GM21717 (cell line): ENCODE results near the gene MEIOC.
"Not testable (repeated sequence)": the region's sequence is repeated elsewhere in the genome, so short reads cannot be mapped to it uniquely, and the experiment has no call there.

ENCODE experiments used
- ATAC-seq: cut with Tn5 transposase; IDR thresholded peaks from one replicate; pipeline ENCODE4 v1.9.1; 2021; ENCODE audit warnings: mild to moderate bottlenecking, moderate library complexity; ENCODE audit not compliant: unreplicated experiment

Gene MEIOC

GRCh38 chr17:44655983-44656710 is at the start of gene MEIOC:
Gene MEIOC (plus strand): TSS chr17:44656468. CDS start chr17:44656614, 146 bp downstream.
- ATAC-seq: no peak

- no peak for ATAC-seq
Observed at GRCh38 chr17:44606658-44607057, 49.6 kb upstream of the MEIOC start.

GRCh38 chr17:44607836-44608690 is 48.2 kb upstream of the MEIOC start:
- no peak for ATAC-seq

GRCh38 chr17:44608727-44609435 is 47.4 kb upstream of the MEIOC start:
- no peak for ATAC-seq

- ATAC-seq: no peak
Observed at GRCh38 chr17:44610331-44610730, 45.9 kb upstream of the MEIOC start.

- no peak for ATAC-seq
Observed at GRCh38 chr17:44610871-44611270, 45.4 kb upstream of the MEIOC start.

- no peak for ATAC-seq
Observed at GRCh38 chr17:44614862-44615261, 41.4 kb upstream of the MEIOC start.

- not testable (repeated sequence) for ATAC-seq
Observed at GRCh38 chr17:44618652-44619051, 37.6 kb upstream of the MEIOC start.

GRCh38 chr17:44623070-44623725 is 33.1 kb upstream of the MEIOC start:
- no peak for ATAC-seq

- no peak for ATAC-seq
Observed at GRCh38 chr17:44627513-44628242, 28.6 kb upstream of the MEIOC start.

GRCh38 chr17:44628243-44629188 is 27.8 kb upstream of the MEIOC start:
- no peak for ATAC-seq

- no peak for ATAC-seq
Observed at GRCh38 chr17:44629314-44629713, 27.0 kb upstream of the MEIOC start.

GRCh38 chr17:44630703-44631102 is 25.6 kb upstream of the MEIOC start:
- no peak for ATAC-seq

GRCh38 chr17:44633998-44634397 is 22.3 kb upstream of the MEIOC start:
- ATAC-seq: no peak

- not testable (repeated sequence) for ATAC-seq
Observed at GRCh38 chr17:44634401-44634800, 21.9 kb upstream of the MEIOC start.

GRCh38 chr17:44636562-44636961 is 19.7 kb upstream of the MEIOC start:
- ATAC-seq: no peak

GRCh38 chr17:44637066-44637465 is 19.2 kb upstream of the MEIOC start:
- no peak for ATAC-seq

GRCh38 chr17:44642834-44643233 is 13.4 kb upstream of the MEIOC start:
- ATAC-seq: no peak

- ATAC-seq: no peak
Observed at GRCh38 chr17:44645341-44645740, 10.9 kb upstream of the MEIOC start.
